ENCODE data around the gene GOLGA5. TPM values are rescaled to one million over a fixed set of nuclear protein-coding genes. Genes with fewer than 3 reads are reported as not detected.

GOLGA5 gene
- total RNA-seq, 1 experiment from 2014 or later = 25.4 TPM

GRCh38 chr14:92887157-92887556, 93.1 kb downstream of the GOLGA5 start:
- no peaks in the 10 kb centered on the region for H3K27me3 ChIP-seq (ENCODE audit: insufficient read depth, low read length)
- Mint-ChIP-seq H3K36me3 (ENCODE audit: insufficient read depth in 1 of 3, low read depth in 3 of 3) (no peaks in the 10 kb centered on the region; a peak in 1 of 7 replicates), H3K27ac (no peak overlapping the region; a peak in 1 of 7 replicates)

More at GRCh38 chr14:92887157-92887556, 93.1 kb downstream of the GOLGA5 start:
- no peak overlapping the region for H3K4me3 Mint-ChIP-seq
- Histone ChIP-seq H3K18ac (ENCODE audit: insufficient read length, low read depth, low read length) (no peak overlapping the region), H2BK15ac (ENCODE audit: low read depth, low read length) (no peak overlapping the region), H3K9ac (ENCODE audit: extremely low read depth, insufficient read length, low read length) (no peak overlapping the region), H3T11ph (ENCODE audit: low read length) (no peak overlapping the region), H3K4me1 (ENCODE audit: insufficient read depth, low read length) (no peaks in the 10 kb centered on the region), H3K79me2 (ENCODE audit: insufficient read depth, low read length) (no peaks in the 10 kb centered on the region), H3K4ac (ENCODE audit: low read depth, low read length) (no peak overlapping the region), H2BK5ac (ENCODE audit: insufficient read length, low read length) (no peak overlapping the region), H4K8ac (replicated peaks; ENCODE audit: insufficient read length, low read depth, low read length) (no peak overlapping the region), H3K27ac (ENCODE audit: insufficient read length, low read depth, low read length) (no peak overlapping the region), H3K79me1 (ENCODE audit: insufficient read depth, low read depth, low read length, poor library complexity, severe bottlenecking) (no peaks in the 10 kb centered on the region), H3K56ac (ENCODE audit: insufficient read length, low read depth, low read length) (no peak overlapping the region), H2AFZ (ENCODE audit: low read length) (no peak overlapping the region), H4K20me1 (ENCODE audit: control insufficient read depth, insufficient read depth, insufficient read length) (no peaks in the 10 kb centered on the region), H4K5ac (ENCODE audit: insufficient read length, low read depth, low read length) (no peak overlapping the region), H3K4me2 (ENCODE audit: insufficient read depth, insufficient read length, low read length) (no peak overlapping the region), H2AK5ac (ENCODE audit: insufficient read length, low read length) (no peak overlapping the region), H3K9me3 (ENCODE audit: control insufficient read depth, low read depth, low read length) (no peaks in the 10 kb centered on the region), H3K23ac (ENCODE audit: insufficient read length, low read depth, low read length) (no peak overlapping the region), H2BK12ac (ENCODE audit: insufficient read length, low read depth, low read length) (no peak overlapping the region), H2BK120ac (ENCODE audit: low read depth, low read length, poor library complexity, severe bottlenecking) (no peak overlapping the region), H3K23me2 (ENCODE audit: insufficient read length, low read depth, low read length, poor library complexity, severe bottlenecking) (no peaks in the 10 kb centered on the region), H2BK20ac (ENCODE audit: low read depth, low read length, poor library complexity, severe bottlenecking) (no peak overlapping the region), H4K91ac (ENCODE audit: insufficient read length, low read depth, low read length) (no peak overlapping the region), H3K14ac (ENCODE audit: insufficient read depth, low read length) (no peak overlapping the region)
- H3K4me1 Mint-ChIP-seq = no peaks in the 10 kb centered on the region
- H3K9me3 Mint-ChIP-seq = peaks cover 0 to 3% of the 10 kb centered on the region in 2 experiments
- no peak for TF ChIP-seq CTCF (conservative IDR thresholded peaks at IDR 0.05)
- peaks cover 31% of the 10 kb centered on the region for H3K27me3 Mint-ChIP-seq (ENCODE audit: low read depth)
- DNase-seq = no peak
- WGBS (ENCODE audit: extremely low coverage, insufficient read length, low lambda C conversion rate) = no CpG with 5 or more reads among the region's 1 CpG

Measured in H9 (cell line).